Keratinocyte (primary cell): ENCODE results near the gene RAB8B. TPM values are rescaled to one million over a fixed set of nuclear protein-coding genes. Genes with fewer than 3 reads are reported as not detected.
A peak's percentile ranks its signal among the peaks of the same experiment; 100 is the strongest.

Experiments
- DNase-seq: peaks from one replicate; pipeline ENCODE4 v3.0.0-alpha.2; 2011; ENCODE audit warnings: low read depth, missing footprints, low spot score
- FAIRE-seq: peaks from 2 replicates; lab custom pipeline; 2011; peaks lifted over from hg19 to GRCh38; lab: Jason Lieb, UNC
- H2AFZ ChIP-seq: 2 replicates; pipeline ENCODE4 v1.6.0; 2012; ENCODE audit warnings: low read length, control low read depth, inconsistent platforms; ENCODE audit not compliant: control insufficient read depth
- H3K27ac ChIP-seq: 2 replicates; pipeline ENCODE4 v1.5.1; 2011; ENCODE audit warnings: low read length; ENCODE audit not compliant: control insufficient read depth, insufficient read depth
- H3K27me3 ChIP-seq: 3 replicates; pipeline ENCODE4 v1.6.0; 2011; ENCODE audit warnings: low read length; ENCODE audit not compliant: control insufficient read depth, insufficient read depth; ENCODE audit errors: extremely low read depth
- H3K36me3 ChIP-seq, 2 experiments: 2 replicates in 1 of 2; 3 replicates in 1 of 2; pipeline ENCODE4 v1.5.1; 2011; ENCODE audit warnings: low read length in 2 of 2, mild to moderate bottlenecking in 1 of 2; ENCODE audit not compliant: control insufficient read depth in 2 of 2, insufficient read depth in 2 of 2; ENCODE audit errors: extremely low read depth in 1 of 2
- H3K4me1 ChIP-seq: 3 replicates; pipeline ENCODE4 v1.5.1; 2011; ENCODE audit warnings: low read length; ENCODE audit not compliant: control insufficient read depth, insufficient read depth; ENCODE audit errors: extremely low read depth
- H3K4me2 ChIP-seq: 3 replicates; pipeline ENCODE4 v1.6.0; 2011; ENCODE audit warnings: low read depth, low read length; ENCODE audit not compliant: control insufficient read depth, insufficient read depth; ENCODE audit errors: extremely low read depth
- H3K4me3 ChIP-seq, 3 experiments: fragments of 200-600 bp in 1 of 3; sonication (generic) in 1 of 3; 2 replicates in 2 of 3; 3 replicates in 1 of 3; pipeline ENCODE4 v1.5.1; 2011 to 2016; ENCODE audit warnings: low read length in 3 of 3, mild to moderate bottlenecking in 3 of 3, control low read depth in 2 of 3, inconsistent platforms in 1 of 3, low read depth in 1 of 3, mixed read lengths in 1 of 3, mixed run types in 1 of 3, moderate library complexity in 1 of 3; ENCODE audit not compliant: control insufficient read depth in 2 of 3, insufficient read depth in 2 of 3; ENCODE audit errors: extremely low read depth in 1 of 3
- H3K79me2 ChIP-seq: 2 replicates; pipeline ENCODE4 v1.6.0; 2012; ENCODE audit warnings: low read length; ENCODE audit not compliant: control insufficient read depth, insufficient read depth
- H3K9ac ChIP-seq: 3 replicates; pipeline ENCODE4 v1.6.0; 2011; ENCODE audit warnings: low read length; ENCODE audit not compliant: control insufficient read depth, insufficient read depth; ENCODE audit errors: extremely low read depth
- H3K9me1 ChIP-seq: 3 replicates; pipeline ENCODE4 v1.6.0; 2011; ENCODE audit warnings: low read length; ENCODE audit not compliant: control insufficient read depth, insufficient read depth; ENCODE audit errors: extremely low read depth
- H3K9me3 ChIP-seq: 2 replicates; pipeline ENCODE4 v1.5.1; 2012; ENCODE audit warnings: low read depth, low read length; ENCODE audit not compliant: control insufficient read depth
- H4K20me1 ChIP-seq: 3 replicates; pipeline ENCODE4 v1.6.0; 2011; ENCODE audit warnings: low read length; ENCODE audit not compliant: control insufficient read depth, insufficient read depth; ENCODE audit errors: extremely low read depth
- CTCF ChIP-seq, 3 experiments: IDR thresholded peaks in 1 of 3; conservative IDR thresholded peaks in 1 of 3; optimal IDR thresholded peaks in 1 of 3; 2 replicates in 2 of 3; 3 replicates in 1 of 3; pipeline versions ENCODE3 to v1.5.1; 2011; ENCODE audit warnings: low read length in 3 of 3, mild to moderate bottlenecking in 3 of 3, moderate library complexity in 2 of 3, control low read depth in 1 of 3, inconsistent platforms in 1 of 3; ENCODE audit not compliant: insufficient read depth in 2 of 3; ENCODE audit errors: extremely low read depth in 1 of 3
- dilution Hi-C: fragments of 300-500 bp; cut with MboI; formaldehyde crosslinking; loops from one replicate; pipeline ENCODE4 v1.7.0; 2020; ENCODE audit warnings: low sequenced_read_pairs; ENCODE audit not compliant: extremely low pct_ligation_motif_present
- polyA plus RNA-seq, 5 experiments: library from polyadenylated mRNA; depleted of rRNA in 3 of 5; stranded (reverse) in 3 of 5; stranded (forward) in 1 of 5; unstranded in 1 of 5; fragments of >200 nt; gene quantifications; 1 replicate in 1 of 5; 2 replicates in 3 of 5; 3 replicates in 1 of 5; pipeline versions ENCODE4 v1.2.1 to v1.2.3, GENCODE V29; 2011 to 2012; ENCODE audit warnings: missing spikeins in 2 of 5, low read depth in 1 of 5, low replicate concordance in 1 of 5

RAB8B gene
- polyA plus RNA-seq, 1 donor (not counting 4 experiments of a cell fraction or from before 2014, with no cell fraction given): 31.2 TPM

GRCh38 chr15:63306492-63307073, 117.2 kb downstream of the RAB8B start:
- Histone ChIP-seq H3K4me2 (no peak overlapping the region), H3K27me3 (no peaks in the 10 kb centered on the region), H3K79me2 (no peaks in the 10 kb centered on the region), H3K9ac (no peak overlapping the region), H3K9me1 (no peaks in the 10 kb centered on the region), H3K27ac (no peak overlapping the region), H2AFZ (no peak overlapping the region), H3K9me3 (no peaks in the 10 kb centered on the region), H4K20me1 (no peaks in the 10 kb centered on the region), H3K4me1 (peaks cover 4% of the 10 kb centered on the region), H3K4me3 (no peak overlapping the region), H3K36me3 (no peaks in the 10 kb centered on the region)
- DNase-seq: no peak
- FAIRE-seq: no peak
- TF ChIP-seq CTCF (optimal IDR thresholded peaks at IDR 0.05 in 1 of 3, IDR thresholded peaks at IDR 0.05 in 1 of 3, conservative IDR thresholded peaks at IDR 0.05 in 1 of 3; ENCODE audit: extremely low read depth in 1 of 3, insufficient read depth in 2 of 3, low read length in 3 of 3): no peak
- dilution Hi-C loops: no loop called here

- peaks cover 4% of the 10 kb centered on the region for H3K4me1 ChIP-seq
- H3K9me1 ChIP-seq: no peaks in the 10 kb centered on the region
- H3K36me3 ChIP-seq: no peaks in the 10 kb centered on the region
- peak overlapping the region; percentile 8 for H2AFZ ChIP-seq
- no peak overlapping the region for H3K4me3 ChIP-seq
- DNase-seq (no peak), FAIRE-seq (peak; percentile 41)
- no peak for TF ChIP-seq CTCF (optimal IDR thresholded peaks at IDR 0.05 in 1 of 3, IDR thresholded peaks at IDR 0.05 in 1 of 3, conservative IDR thresholded peaks at IDR 0.05 in 1 of 3; ENCODE audit: extremely low read depth in 1 of 3, insufficient read depth in 2 of 3, low read length in 3 of 3)
- no peaks in the 10 kb centered on the region for H3K79me2 ChIP-seq
- dilution Hi-C loops: no loop called here
- no peaks in the 10 kb centered on the region for H3K9me3 ChIP-seq
- H3K4me2 ChIP-seq: no peak overlapping the region
- no peak overlapping the region for H3K27ac ChIP-seq
- H3K9ac ChIP-seq: no peak overlapping the region
- no peaks in the 10 kb centered on the region for H4K20me1 ChIP-seq
- no peaks in the 10 kb centered on the region for H3K27me3 ChIP-seq
Observed at GRCh38 chr15:63308491-63308890, 119.1 kb downstream of the RAB8B start.
